H9 (cell line): ENCODE results near the gene NEUROG3. TPM values are rescaled to one million over a fixed set of nuclear protein-coding genes. Genes with fewer than 3 reads are reported as not detected.

Experiments
- DNase-seq: peaks from one replicate; pipeline ENCODE4 v3.0.0-alpha.2; 2017
- H2AFZ ChIP-seq: one replicate; pipeline ENCODE4 v1.6.1; 2013; ENCODE audit warnings: mild to moderate bottlenecking, low read length, control low read depth, moderate library complexity
- H2AK5ac ChIP-seq: 2 replicates; pipeline ENCODE4 v1.6.1; 2013; ENCODE audit warnings: low read length, control low read depth, mixed read lengths; ENCODE audit not compliant: insufficient read length
- H2BK120ac ChIP-seq: one replicate; pipeline ENCODE4 v1.6.1; 2013; ENCODE audit warnings: low read depth, mild to moderate bottlenecking, low read length, control low read depth, inconsistent platforms; ENCODE audit not compliant: poor library complexity, severe bottlenecking
- H2BK12ac ChIP-seq: 2 replicates; pipeline ENCODE4 v1.6.1; 2013; ENCODE audit warnings: low read length, control low read depth, mixed read lengths, low read depth; ENCODE audit not compliant: insufficient read length
- H2BK15ac ChIP-seq: 2 replicates; pipeline ENCODE4 v1.6.1; 2013; ENCODE audit warnings: low read depth, low read length, control low read depth
- H2BK20ac ChIP-seq: one replicate; pipeline ENCODE4 v1.6.1; 2013; ENCODE audit warnings: low read depth, mild to moderate bottlenecking, low read length, control low read depth, inconsistent platforms; ENCODE audit not compliant: poor library complexity, severe bottlenecking
- H2BK5ac ChIP-seq: 2 replicates; pipeline ENCODE4 v1.6.1; 2013; ENCODE audit warnings: low read length, control low read depth, mixed read lengths; ENCODE audit not compliant: insufficient read length
- H3K14ac ChIP-seq: 2 replicates; pipeline ENCODE4 v1.6.1; 2013; ENCODE audit warnings: low read length, control low read depth; ENCODE audit not compliant: insufficient read depth
- H3K18ac ChIP-seq: 2 replicates; pipeline ENCODE4 v1.6.1; 2013; ENCODE audit warnings: low read depth, mild to moderate bottlenecking, mixed read lengths, low read length, control low read depth; ENCODE audit not compliant: insufficient read length
- H3K23ac ChIP-seq: 2 replicates; pipeline ENCODE4 v1.6.1; 2013; ENCODE audit warnings: low read length, control low read depth, mixed read lengths, low read depth; ENCODE audit not compliant: insufficient read length
- H3K23me2 ChIP-seq: 2 replicates; pipeline ENCODE4 v1.6.1; 2013; ENCODE audit warnings: low read depth, mild to moderate bottlenecking, mixed read lengths, low read length, control low read depth; ENCODE audit not compliant: insufficient read length, poor library complexity, severe bottlenecking
- H3K27ac ChIP-seq: 2 replicates; pipeline ENCODE4 v1.5.1; 2013; ENCODE audit warnings: low read length, control low read depth, mixed read lengths, low read depth; ENCODE audit not compliant: insufficient read length
- H3K27me3 ChIP-seq: 2 replicates; pipeline ENCODE4 v1.6.1; 2013; ENCODE audit warnings: low read length, control low read depth, inconsistent platforms; ENCODE audit not compliant: insufficient read depth
- H3K4ac ChIP-seq: 2 replicates; pipeline ENCODE4 v1.6.1; 2013; ENCODE audit warnings: low read depth, mild to moderate bottlenecking, control low read depth, inconsistent platforms, low read length, moderate library complexity
- H3K4me1 ChIP-seq: 2 replicates; pipeline ENCODE4 v1.6.1; 2013; ENCODE audit warnings: low read length, control low read depth, inconsistent platforms; ENCODE audit not compliant: insufficient read depth
- H3K4me2 ChIP-seq: 2 replicates; pipeline ENCODE4 v1.6.1; 2013; ENCODE audit warnings: low read length, control low read depth, mixed read lengths; ENCODE audit not compliant: insufficient read length, insufficient read depth
- H3K56ac ChIP-seq: 2 replicates; pipeline ENCODE4 v1.6.1; 2013; ENCODE audit warnings: low read depth, mild to moderate bottlenecking, mixed read lengths, low read length, control low read depth; ENCODE audit not compliant: insufficient read length
- H3K79me1 ChIP-seq: 2 replicates; pipeline ENCODE4 v1.6.1; 2013; ENCODE audit warnings: low read depth, mild to moderate bottlenecking, moderate library complexity, low read length, control low read depth, inconsistent platforms; ENCODE audit not compliant: insufficient read depth, poor library complexity, severe bottlenecking
- H3K79me2 ChIP-seq: 2 replicates; pipeline ENCODE4 v1.6.1; 2013; ENCODE audit warnings: low read length, control low read depth, inconsistent platforms; ENCODE audit not compliant: insufficient read depth
- H3K9ac ChIP-seq: 2 replicates; pipeline ENCODE4 v1.6.1; 2013; ENCODE audit warnings: low read length, control low read depth, mixed read lengths; ENCODE audit not compliant: insufficient read length; ENCODE audit errors: extremely low read depth
- H3K9me3 ChIP-seq: one replicate; pipeline ENCODE4 v1.6.1; 2013; ENCODE audit warnings: low read depth, low read length, inconsistent platforms; ENCODE audit not compliant: control insufficient read depth
- H3T11ph ChIP-seq: one replicate; pipeline ENCODE4 v1.6.1; 2013; ENCODE audit warnings: mild to moderate bottlenecking, low read length, control low read depth, inconsistent platforms
- H4K20me1 ChIP-seq: one replicate; pipeline ENCODE4 v1.6.1; 2013; ENCODE audit not compliant: control insufficient read depth, insufficient read length, insufficient read depth
- H4K5ac ChIP-seq: 2 replicates; pipeline ENCODE4 v1.6.1; 2013; ENCODE audit warnings: low read depth, mild to moderate bottlenecking, mixed read lengths, low read length, control low read depth; ENCODE audit not compliant: insufficient read length
- H4K8ac ChIP-seq: replicated peaks from 2 replicates; pipeline ENCODE4 v1.6.1; 2013; ENCODE audit warnings: low read length, control low read depth, mixed read lengths, low read depth; ENCODE audit not compliant: insufficient read length
- H4K91ac ChIP-seq: 2 replicates; pipeline ENCODE4 v1.6.1; 2013; ENCODE audit warnings: low read depth, mild to moderate bottlenecking, moderate library complexity, mixed read lengths, low read length, control low read depth; ENCODE audit not compliant: insufficient read length
- H3K27ac Mint-ChIP-seq, 3 experiments: 2 replicates in 2 of 3; 3 replicates in 1 of 3; pipeline ENCODE4 v1.8.0; 2020 to 2021; ENCODE audit warnings: mixed read lengths in 3 of 3, mild to moderate bottlenecking in 1 of 3, moderate library complexity in 1 of 3
- H3K27me3 Mint-ChIP-seq: 2 replicates; pipeline ENCODE4 v1.8.0; 2021; ENCODE audit warnings: low read depth, mild to moderate bottlenecking, moderate library complexity, mixed read lengths
- H3K36me3 Mint-ChIP-seq, 3 experiments: 2 replicates in 2 of 3; 3 replicates in 1 of 3; pipeline ENCODE4 v1.8.0; 2020 to 2021; ENCODE audit warnings: low read depth in 3 of 3, mixed read lengths in 3 of 3; ENCODE audit not compliant: insufficient read depth in 1 of 3
- H3K4me1 Mint-ChIP-seq, 2 experiments: 2 replicates each; pipeline ENCODE4 v1.8.0; 2020; ENCODE audit warnings: mixed read lengths in 2 of 2
- H3K4me3 Mint-ChIP-seq, 2 experiments: 2 replicates in 1 of 2; 3 replicates in 1 of 2; pipeline ENCODE4 v1.8.0; 2020 to 2021; ENCODE audit warnings: mild to moderate bottlenecking in 2 of 2, mixed read lengths in 2 of 2, moderate library complexity in 1 of 2
- H3K9me3 Mint-ChIP-seq, 2 experiments: 2 replicates in 1 of 2; 3 replicates in 1 of 2; pipeline ENCODE4 v1.8.0; 2020; ENCODE audit warnings: mild to moderate bottlenecking in 2 of 2, mixed read lengths in 2 of 2, moderate library complexity in 1 of 2
- WGBS: extraction: QIAGEN DNeasy Blood & Tissue Kit; methylation state at CpG from one replicate; pipeline ENCODE4 v1.1.7; 2013; ENCODE audit warnings: missing lambda C conversion rate, low lambda C conversion rate, mixed read lengths; ENCODE audit not compliant: insufficient read length; ENCODE audit errors: extremely low coverage; 5-methylcytosine and 5-hydroxymethylcytosine counted together
- total RNA-seq: library from RNA; stranded (reverse); gene quantifications from 2 replicates; pipeline ENCODE4 v1.2.1, GENCODE V29; 2021
- TF ChIP-seq, protein P1 (sequence below): fragments of 200-600 bp; sonication (generic); conservative IDR thresholded peaks from 3 replicates; pipeline ENCODE4 v1.8.0; 2021; ENCODE audit warnings: antibody characterized with exemption, mild to moderate bottlenecking

The NEUROG3 gene
- total RNA-seq, 1 experiment from 2014 or later: not detected

- Histone ChIP-seq H3K4ac (no peak overlapping the region), H3K27me3 (no peaks in the 10 kb centered on the region; the same call in 1 of the 2 replicates), H3K79me2 (no peaks in the 10 kb centered on the region), H3K9ac (no peak overlapping the region), H3K27ac (no peak overlapping the region), H3K9me3 (no peaks in the 10 kb centered on the region), H3K23me2 (no peaks in the 10 kb centered on the region), H3K79me1 (no peaks in the 10 kb centered on the region), H2BK15ac (no peak overlapping the region), H3K23ac (no peak overlapping the region), H2BK5ac (no peak overlapping the region), H3K14ac (no peak overlapping the region), H3K18ac (no peak overlapping the region), H4K91ac (no peak overlapping the region), H4K20me1 (no peaks in the 10 kb centered on the region), H4K5ac (no peak overlapping the region), H3T11ph (no peak overlapping the region), H3K56ac (no peak overlapping the region), H2BK120ac (no peak overlapping the region), H2BK12ac (no peak overlapping the region), H2BK20ac (no peak overlapping the region), H2AFZ (no peak overlapping the region), H2AK5ac (no peak overlapping the region), H3K4me2 (no peak overlapping the region), H3K4me1 (no peaks in the 10 kb centered on the region), H4K8ac (no peak overlapping the region)
- H3K4me3 Mint-ChIP-seq: no peak overlapping the region
- H3K4me1 Mint-ChIP-seq: peaks cover 10 to 37% of the 10 kb centered on the region in 2 experiments
- TF ChIP-seq, protein P1, sequence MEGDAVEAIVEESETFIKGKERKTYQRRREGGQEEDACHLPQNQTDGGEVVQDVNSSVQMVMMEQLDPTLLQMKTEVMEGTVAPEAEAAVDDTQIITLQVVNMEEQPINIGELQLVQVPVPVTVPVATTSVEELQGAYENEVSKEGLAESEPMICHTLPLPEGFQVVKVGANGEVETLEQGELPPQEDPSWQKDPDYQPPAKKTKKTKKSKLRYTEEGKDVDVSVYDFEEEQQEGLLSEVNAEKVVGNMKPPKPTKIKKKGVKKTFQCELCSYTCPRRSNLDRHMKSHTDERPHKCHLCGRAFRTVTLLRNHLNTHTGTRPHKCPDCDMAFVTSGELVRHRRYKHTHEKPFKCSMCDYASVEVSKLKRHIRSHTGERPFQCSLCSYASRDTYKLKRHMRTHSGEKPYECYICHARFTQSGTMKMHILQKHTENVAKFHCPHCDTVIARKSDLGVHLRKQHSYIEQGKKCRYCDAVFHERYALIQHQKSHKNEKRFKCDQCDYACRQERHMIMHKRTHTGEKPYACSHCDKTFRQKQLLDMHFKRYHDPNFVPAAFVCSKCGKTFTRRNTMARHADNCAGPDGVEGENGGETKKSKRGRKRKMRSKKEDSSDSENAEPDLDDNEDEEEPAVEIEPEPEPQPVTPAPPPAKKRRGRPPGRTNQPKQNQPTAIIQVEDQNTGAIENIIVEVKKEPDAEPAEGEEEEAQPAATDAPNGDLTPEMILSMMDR: no peak
- no peak for DNase-seq
- no peaks in the 10 kb centered on the region for H3K9me3 Mint-ChIP-seq
- H3K36me3 Mint-ChIP-seq: no peaks in the 10 kb centered on the region
- no CpG with 5 or more reads among the region's 2 CpGs for WGBS
- H3K27me3 Mint-ChIP-seq: peaks cover 40% of the 10 kb centered on the region
- no peak overlapping the region; a peak in 1 of 7 replicates for H3K27ac Mint-ChIP-seq
Measured at GRCh38 chr10:69558559-69558958, 14.7 kb downstream of the NEUROG3 start.
